Measurements from ENCODE around the gene ZMYND19.

- TF ChIP-seq CTCF (IDR thresholded peaks at IDR 0.05) (no peak), SIN3A (IDR thresholded peaks at IDR 0.05; ENCODE audit: borderline replicate concordance, insufficient read depth, low read depth, low read length) (no peak)
Measured at GRCh38 chr9:137590123-137590468, 216 bp downstream of the ZMYND19 start.
